H1 (cell line): ENCODE data around the gene SLC1A6. TPM values are rescaled to one million over a fixed set of nuclear protein-coding genes. Genes with fewer than 3 reads are reported as not detected.

Source experiments
- CTCF ChIA-PET: fragments of 300-600 bp; sonication (Branson Sonifier 250); formaldehyde crosslinking; loops from one replicate; lab custom pipeline; 2021; ENCODE audit not compliant: partially characterized antibody; lab: Charles Lee
- POLR2A ChIA-PET: fragments of 300-600 bp; sonication (Branson Sonifier 250); formaldehyde crosslinking; loops from one replicate; lab custom pipeline; 2021; ENCODE audit warnings: inconsistent platforms; ENCODE audit not compliant: partially characterized antibody; lab: Charles Lee
- DNase-seq, 2 experiments: peaks; one replicate each; pipeline versions ENCODE4 v3.0.0 to v3.0.0-alpha.2; 2010 to 2022; ENCODE audit warnings: low spot score in 2 of 2, low read depth in 1 of 2, mixed read lengths in 1 of 2
- FAIRE-seq: peaks from 2 replicates; lab custom pipeline; 2011; peaks lifted over from hg19 to GRCh38; lab: Jason Lieb, UNC
- H2AFZ ChIP-seq: 2 replicates; pipeline ENCODE4 v1.8.1; 2012; ENCODE audit warnings: low read length, inconsistent platforms
- H2AK5ac ChIP-seq: 2 replicates; pipeline ENCODE4 v1.6.1; 2013; ENCODE audit warnings: low read depth, low read length
- H2BK120ac ChIP-seq: replicated peaks from 2 replicates; pipeline ENCODE3; 2013; ENCODE audit warnings: low read depth, low read length, inconsistent platforms
- H2BK12ac ChIP-seq: 2 replicates; pipeline ENCODE4 v1.6.1; 2013; ENCODE audit warnings: low read depth, low read length
- H2BK15ac ChIP-seq: 2 replicates; pipeline ENCODE4 v1.6.1; 2013; ENCODE audit warnings: low read length
- H2BK20ac ChIP-seq: 2 replicates; pipeline ENCODE4 v1.6.1; 2013; ENCODE audit warnings: low read length
- H2BK5ac ChIP-seq: 2 replicates; pipeline ENCODE4 v1.6.1; 2013; ENCODE audit warnings: low read depth, low read length
- H3K14ac ChIP-seq: 2 replicates; pipeline ENCODE4 v1.6.1; 2013; ENCODE audit warnings: inconsistent platforms; ENCODE audit not compliant: insufficient read length
- H3K18ac ChIP-seq: 2 replicates; pipeline ENCODE4 v1.6.1; 2013; ENCODE audit warnings: low read length; ENCODE audit errors: extremely low read depth
- H3K23ac ChIP-seq: 2 replicates; pipeline ENCODE4 v1.6.1; 2013; ENCODE audit warnings: inconsistent platforms; ENCODE audit not compliant: insufficient read length
- H3K23me2 ChIP-seq: 2 replicates; pipeline ENCODE4 v1.6.1; 2013; ENCODE audit warnings: low read depth, low read length
- H3K27ac ChIP-seq: 2 replicates; pipeline ENCODE4 v1.6.1; 2011; ENCODE audit warnings: low read depth, low read length, inconsistent platforms
- H3K27me3 ChIP-seq, 4 experiments: replicated peaks in 1 of 4; 1 replicate in 1 of 4; 2 replicates in 3 of 4; pipeline versions ENCODE4 v1.6.1 to v1.8.1; 2011 to 2013; ENCODE audit warnings: low read length in 3 of 4, mild to moderate bottlenecking in 3 of 4, inconsistent platforms in 2 of 4, mixed read lengths in 2 of 4, moderate library complexity in 1 of 4; ENCODE audit not compliant: control insufficient read depth in 3 of 4, insufficient read depth in 3 of 4; ENCODE audit errors: extremely low read depth in 1 of 4
- H3K36me3 ChIP-seq, 4 experiments: 2 replicates each; pipeline versions ENCODE4 v1.6.1 to v1.8.1; 2011 to 2013; ENCODE audit warnings: mild to moderate bottlenecking in 4 of 4, low read length in 3 of 4, moderate library complexity in 2 of 4, control low read depth in 1 of 4, inconsistent platforms in 1 of 4; ENCODE audit not compliant: insufficient read depth in 4 of 4, control insufficient read depth in 2 of 4
- H3K4ac ChIP-seq: replicated peaks from 2 replicates; pipeline ENCODE3; 2013; ENCODE audit warnings: low read length, low read depth, mixed read lengths, inconsistent platforms; ENCODE audit not compliant: insufficient read length
- H3K4me1 ChIP-seq, 4 experiments: replicated peaks in 1 of 4; 1 replicate in 1 of 4; 2 replicates in 3 of 4; pipeline versions ENCODE4 v1.6.1 to v1.8.1; 2011 to 2013; ENCODE audit warnings: low read length in 3 of 4, inconsistent platforms in 2 of 4, mixed read lengths in 1 of 4; ENCODE audit not compliant: insufficient read depth in 4 of 4, control insufficient read depth in 3 of 4
- H3K4me2 ChIP-seq, 2 experiments: 2 replicates each; pipeline versions ENCODE4 v1.6.1 to v1.8.1; 2011 to 2013; ENCODE audit warnings: low read depth in 2 of 2, low read length in 2 of 2, control low read depth in 1 of 2, inconsistent platforms in 1 of 2, mild to moderate bottlenecking in 1 of 2; ENCODE audit not compliant: insufficient read depth in 1 of 2
- H3K4me3 ChIP-seq, 4 experiments: fragments of 200-600, 300-600 bp in 1 of 4; sonication (generic), shearing (Covaris generic), sonication (Bioruptor Twin) in 1 of 4; 2 replicates each; pipeline versions ENCODE4 v1.5.1 to v1.8.1; 2011 to 2016; ENCODE audit warnings: low read length in 4 of 4, low read depth in 3 of 4, control low read depth in 2 of 4, inconsistent platforms in 2 of 4, mild to moderate bottlenecking in 2 of 4, mixed read lengths in 1 of 4, moderate library complexity in 1 of 4; ENCODE audit not compliant: insufficient read depth in 2 of 4; ENCODE audit errors: extremely low read depth in 1 of 4
- H3K56ac ChIP-seq: replicated peaks from 2 replicates; pipeline ENCODE3; 2013; ENCODE audit warnings: low read depth, mild to moderate bottlenecking, mixed read lengths, low read length, inconsistent platforms; ENCODE audit not compliant: insufficient read length
- H3K79me1 ChIP-seq: 2 replicates; pipeline ENCODE4 v1.6.1; 2013; ENCODE audit warnings: low read depth, low read length, control low read depth
- H3K79me2 ChIP-seq, 2 experiments: 2 replicates each; pipeline versions ENCODE4 v1.6.1 to v1.8.1; 2012 to 2013; ENCODE audit warnings: low read length in 2 of 2, mild to moderate bottlenecking in 2 of 2, inconsistent platforms in 1 of 2; ENCODE audit not compliant: insufficient read depth in 2 of 2, control insufficient read depth in 1 of 2
- H3K9ac ChIP-seq, 4 experiments: replicated peaks in 1 of 4; 1 replicate in 1 of 4; 2 replicates in 3 of 4; pipeline versions ENCODE4 v1.6.1 to v1.8.1; 2011 to 2013; ENCODE audit warnings: low read depth in 3 of 4, low read length in 3 of 4, control low read depth in 2 of 4, mild to moderate bottlenecking in 2 of 4, moderate library complexity in 2 of 4, inconsistent platforms in 1 of 4; ENCODE audit errors: extremely low read depth in 1 of 4
- H3K9me3 ChIP-seq, 2 experiments: 2 replicates each; pipeline versions ENCODE4 v1.6.1 to v1.8.1; 2012 to 2013; ENCODE audit warnings: mild to moderate bottlenecking in 2 of 2, moderate library complexity in 2 of 2, control low read depth in 1 of 2, inconsistent platforms in 1 of 2, low read depth in 1 of 2, low read length in 1 of 2, mixed read lengths in 1 of 2; ENCODE audit not compliant: insufficient read depth in 2 of 2
- H4K20me1 ChIP-seq, 2 experiments: replicated peaks in 1 of 2; 2 replicates each; pipeline versions ENCODE3 to v1.8.1; 2011 to 2013; ENCODE audit warnings: inconsistent platforms in 2 of 2, low read length in 2 of 2, mild to moderate bottlenecking in 1 of 2; ENCODE audit not compliant: insufficient read depth in 2 of 2, control insufficient read depth in 1 of 2
- H4K5ac ChIP-seq: 2 replicates; pipeline ENCODE4 v1.6.1; 2013; ENCODE audit warnings: low read length, low read depth, mixed read lengths, inconsistent platforms; ENCODE audit not compliant: insufficient read length
- H4K8ac ChIP-seq: 2 replicates; pipeline ENCODE4 v1.8.0; 2013; ENCODE audit warnings: mild to moderate bottlenecking, moderate library complexity, low read length, inconsistent platforms; ENCODE audit not compliant: insufficient read depth; ENCODE audit errors: extremely low read depth
- H4K91ac ChIP-seq: replicated peaks from 2 replicates; pipeline ENCODE3; 2013; ENCODE audit warnings: low read length, mixed read lengths, inconsistent platforms; ENCODE audit not compliant: insufficient read length
- ATF2 ChIP-seq: IDR thresholded peaks from 2 replicates; pipeline ENCODE4 v1.6.1; 2012; ENCODE audit warnings: low read length, inconsistent platforms
- BACH1 ChIP-seq: IDR thresholded peaks from 2 replicates; pipeline ENCODE4 v1.6.1; 2012; ENCODE audit warnings: low read length, improper control_type of control experiment
- BRCA1 ChIP-seq: IDR thresholded peaks from 2 replicates; pipeline ENCODE4 v1.6.1; 2012; ENCODE audit warnings: low read depth, low read length, improper control_type of control experiment
- CHD1 ChIP-seq: IDR thresholded peaks from 2 replicates; pipeline ENCODE4 v1.6.1; 2012; ENCODE audit warnings: low read depth, low read length, improper control_type of control experiment
- CTCF ChIP-seq, 3 experiments: IDR thresholded peaks; 1 replicate in 2 of 3; 2 replicates in 1 of 3; pipeline versions ENCODE4 v1.5.1 to v1.6.1; 2011; ENCODE audit warnings: low read length in 3 of 3, mild to moderate bottlenecking in 3 of 3, inconsistent platforms in 2 of 3, low read depth in 1 of 3, moderate library complexity in 1 of 3; ENCODE audit not compliant: insufficient read depth in 1 of 3; ENCODE audit errors: control extremely low read depth in 1 of 3
- NRF1 ChIP-seq: IDR thresholded peaks from 2 replicates; pipeline ENCODE4 v1.6.1; 2011; ENCODE audit warnings: mild to moderate bottlenecking, low read depth, low read length, improper control_type of control experiment
- RXRA ChIP-seq: IDR thresholded peaks from 2 replicates; pipeline ENCODE4 v1.6.1; 2011; ENCODE audit warnings: low read depth, mild to moderate bottlenecking, low read length, moderate library complexity; ENCODE audit not compliant: insufficient read depth
- SP1 ChIP-seq: IDR thresholded peaks from 2 replicates; pipeline ENCODE4 v1.6.1; 2011; ENCODE audit warnings: low read depth, low read length
- WGBS, 2 experiments: shearing (Covaris generic) in 1 of 2; methylation state at CpG; one replicate each; pipeline versions ENCODE4 v1.1.6 to v1.1.7; 2013 to 2015; ENCODE audit warnings: low lambda C conversion rate in 2 of 2, mixed read lengths in 2 of 2, inconsistent platforms in 1 of 2, low coverage in 1 of 2, missing lambda C conversion rate in 1 of 2; ENCODE audit not compliant: insufficient replicate concordance in 2 of 2, insufficient coverage in 1 of 2, insufficient read length in 1 of 2; ENCODE audit errors: extremely low coverage in 1 of 2, missing lambda C conversion rate in 1 of 2; 5-methylcytosine and 5-hydroxymethylcytosine counted together
- polyA plus RNA-seq, 7 experiments: library from polyadenylated mRNA; depleted of rRNA in 3 of 7; stranded (reverse) in 5 of 7; unstranded in 2 of 7; fragments of >200 nt in 5 of 7; fragments of 200-250 nt in 2 of 7; gene quantifications; 1 replicate in 5 of 7; 2 replicates in 1 of 7; 4 replicates in 1 of 7; pipeline versions ENCODE4 v1.2.1 to v1.2.3, GENCODE V29; 2011 to 2013; ENCODE audit warnings: missing spikeins in 2 of 7, mixed read lengths in 2 of 7
- total RNA-seq: library from RNA; stranded (reverse); fragmentation: NEBNext Ultra II Directional; extraction: Animal tissue kit (Norgen Biotek cat#: 25700); gene quantifications from 2 replicates; pipeline ENCODE4 v1.2.1, GENCODE V29; 2021

The SLC1A6 gene
- total and polyA plus RNA-seq, 2 of the 8 experiments (the other 6 are each of a cell fraction or from before 2014, with no cell fraction given) = 14.0 to 26.6 TPM

- CTCF ChIA-PET = no interaction called here
These were observed 46.2 kb downstream of the SLC1A6 start for GRCh38 chr19:14933506-14933905.

More at GRCh38 chr19:14933506-14933905, 46.2 kb downstream of the SLC1A6 start:
- no peak overlapping the region for H3K56ac ChIP-seq
- H4K8ac ChIP-seq = no peak overlapping the region
- H3K4me3 ChIP-seq = no peak overlapping the region
- no peak overlapping the region for H2BK5ac ChIP-seq
- no peaks in the 10 kb centered on the region for H4K20me1 ChIP-seq
- no peaks in the 10 kb centered on the region for H3K27me3 ChIP-seq
- H4K5ac ChIP-seq = no peak overlapping the region
- no peak overlapping the region for H3K27ac ChIP-seq
- H2BK12ac ChIP-seq = no peak overlapping the region
- H4K91ac ChIP-seq = no peak overlapping the region
- no peaks in the 10 kb centered on the region for H3K36me3 ChIP-seq
- FAIRE-seq = no peak
- H3K4me1 ChIP-seq = no peaks in the 10 kb centered on the region
- no peak overlapping the region for H3K4me2 ChIP-seq
- H2AFZ ChIP-seq = no peak overlapping the region
- POLR2A ChIA-PET = no interaction called here
- 63% methylated on average over 1 of the region's 1 CpG; no CpG with 5 or more reads in 1 of the 2 experiments for WGBS, 2 experiments
- TF ChIP-seq RXRA (no peak), ATF2 (no peak), SP1 (no peak), BRCA1 (no peak), BACH1 (no peak), NRF1 (no peak), CTCF (IDR thresholded peaks at IDR 0.05; ENCODE audit: control extremely low read depth in 1 of 3, insufficient read depth in 1 of 3, low read depth in 1 of 3, low read length in 3 of 3) (no peak), CHD1 (no peak)
- TF ChIP-seq, all 59 proteins: peak for 0
- Histone ChIP-seq H2BK120ac (no peak overlapping the region), H3K79me2 (no peaks in the 10 kb centered on the region), H3K23me2 (no peaks in the 10 kb centered on the region), H3K9ac (no peak overlapping the region), H3K79me1 (no peaks in the 10 kb centered on the region), H3K9me3 (peaks cover 29% of the 10 kb centered on the region in 2 experiments), H2BK15ac (no peak overlapping the region), H3K23ac (no peak overlapping the region), H3K4ac (no peak overlapping the region), H3K18ac (no peak overlapping the region), H2AK5ac (no peak overlapping the region), H3K14ac (no peak overlapping the region), H2BK20ac (no peak overlapping the region)
- no peak for DNase-seq
